Choroid plexus epithelial cell (primary cell): ENCODE measurements around the gene DENND1B.

Experiments
- DNase-seq: peaks from one replicate; pipeline ENCODE4 v3.0.0-alpha.2; 2010; ENCODE audit warnings: low read depth
- H3K4me3 ChIP-seq: 2 replicates; pipeline ENCODE4 v1.5.1; 2011; ENCODE audit warnings: low read depth, mild to moderate bottlenecking, control low read depth, low read length, moderate library complexity
- TF ChIP-seq, protein P1 (sequence below): conservative IDR thresholded peaks from 2 replicates; pipeline ENCODE4 v1.5.1; 2011; ENCODE audit warnings: low read depth, mild to moderate bottlenecking, control low read depth, inconsistent platforms, low read length, moderate library complexity

DENND1B gene

DNA sequence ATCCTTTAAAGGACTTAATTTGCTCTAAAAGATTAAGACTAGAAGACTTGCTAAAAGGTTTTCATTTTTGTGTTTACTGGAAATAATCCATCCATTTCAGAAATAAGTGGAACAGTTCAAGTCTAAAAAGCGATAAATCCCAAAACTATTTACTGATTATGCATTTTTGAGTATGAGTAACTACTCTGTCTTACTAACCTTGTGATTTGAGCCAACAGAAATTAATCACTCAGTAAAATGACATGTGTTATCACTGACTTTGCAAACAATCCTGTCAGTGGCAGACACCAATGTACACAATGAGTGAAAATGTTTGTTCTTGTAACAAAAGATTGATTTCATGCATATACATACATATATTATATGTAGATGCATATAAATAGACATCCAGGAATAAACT, 218.0 kb downstream of the DENND1B start:
- TF ChIP-seq, protein P1, sequence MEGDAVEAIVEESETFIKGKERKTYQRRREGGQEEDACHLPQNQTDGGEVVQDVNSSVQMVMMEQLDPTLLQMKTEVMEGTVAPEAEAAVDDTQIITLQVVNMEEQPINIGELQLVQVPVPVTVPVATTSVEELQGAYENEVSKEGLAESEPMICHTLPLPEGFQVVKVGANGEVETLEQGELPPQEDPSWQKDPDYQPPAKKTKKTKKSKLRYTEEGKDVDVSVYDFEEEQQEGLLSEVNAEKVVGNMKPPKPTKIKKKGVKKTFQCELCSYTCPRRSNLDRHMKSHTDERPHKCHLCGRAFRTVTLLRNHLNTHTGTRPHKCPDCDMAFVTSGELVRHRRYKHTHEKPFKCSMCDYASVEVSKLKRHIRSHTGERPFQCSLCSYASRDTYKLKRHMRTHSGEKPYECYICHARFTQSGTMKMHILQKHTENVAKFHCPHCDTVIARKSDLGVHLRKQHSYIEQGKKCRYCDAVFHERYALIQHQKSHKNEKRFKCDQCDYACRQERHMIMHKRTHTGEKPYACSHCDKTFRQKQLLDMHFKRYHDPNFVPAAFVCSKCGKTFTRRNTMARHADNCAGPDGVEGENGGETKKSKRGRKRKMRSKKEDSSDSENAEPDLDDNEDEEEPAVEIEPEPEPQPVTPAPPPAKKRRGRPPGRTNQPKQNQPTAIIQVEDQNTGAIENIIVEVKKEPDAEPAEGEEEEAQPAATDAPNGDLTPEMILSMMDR = no peak
- H3K4me3 ChIP-seq = peak overlapping the region; percentile 18
- DNase-seq = peak; percentile 36

DNA sequence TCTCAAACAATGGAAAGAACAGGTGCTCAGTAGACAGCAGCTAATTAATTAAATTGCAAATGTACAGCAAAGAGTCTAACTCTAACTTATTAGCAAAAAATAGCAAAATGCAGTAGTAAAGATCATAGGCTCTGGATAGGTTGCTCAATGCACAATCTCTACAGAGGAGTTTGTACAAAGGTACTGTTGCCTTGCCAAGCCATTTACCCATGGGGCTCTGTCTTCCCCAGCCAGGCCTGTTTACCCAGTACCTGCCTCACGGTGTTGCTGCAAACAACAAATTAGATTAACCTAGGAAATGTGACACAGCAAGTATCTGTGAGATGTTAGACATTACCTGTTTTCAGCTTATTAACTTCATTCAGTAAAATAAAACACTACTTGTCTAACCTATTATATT, 222.0 kb downstream of the DENND1B start:
- no peak for DNase-seq
- no peak overlapping the region for H3K4me3 ChIP-seq
- TF ChIP-seq, protein P1 = no peak

DNA sequence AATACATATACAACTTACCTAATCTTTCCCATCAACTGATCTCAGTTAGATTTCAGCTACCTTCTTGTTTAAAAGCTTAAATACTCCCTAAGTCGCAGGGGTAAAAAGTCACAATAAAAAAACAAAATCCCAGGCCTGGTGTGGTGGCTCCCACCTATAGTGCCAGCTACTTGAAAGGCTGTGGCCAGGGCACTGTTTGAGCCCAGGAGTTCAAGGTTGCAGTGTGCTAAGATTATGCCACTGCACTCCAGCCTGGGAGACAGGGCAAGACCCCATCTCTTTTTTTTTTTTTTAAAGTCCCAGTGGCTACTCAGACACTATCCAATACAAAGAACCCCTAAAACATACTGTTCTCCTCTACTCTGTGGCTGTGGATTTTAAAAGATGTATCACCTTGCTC, 228.3 kb downstream of the DENND1B start:
- TF ChIP-seq, protein P1 = no peak
- H3K4me3 ChIP-seq = no peak overlapping the region

DNA sequence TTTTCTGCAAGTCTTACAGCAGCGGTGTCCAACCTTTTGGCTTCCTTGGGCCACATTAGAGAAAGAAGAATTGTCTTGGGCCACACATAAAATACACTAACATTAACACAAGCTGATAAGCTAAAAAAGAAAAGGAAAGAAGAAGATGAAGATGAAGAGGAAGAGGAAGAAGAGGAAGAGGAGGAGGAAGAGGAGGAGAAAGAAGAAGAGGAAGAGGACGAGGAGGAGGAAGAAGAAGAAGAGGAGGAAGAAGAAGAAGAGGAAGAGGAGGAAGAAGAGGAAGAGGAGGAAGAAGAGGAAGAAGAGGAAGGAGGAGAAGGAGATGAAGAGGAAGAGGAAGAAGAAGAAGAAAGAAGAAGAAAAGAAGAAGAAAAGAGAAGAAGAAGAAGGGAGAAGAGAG, 230.7 kb downstream of the DENND1B start:
- no peak for DNase-seq
- no peak overlapping the region for H3K4me3 ChIP-seq
- TF ChIP-seq, protein P1 = no peak

More for the DNA sequence above, 228.3 kb downstream of the DENND1B start:
- no peak for DNase-seq

DNA sequence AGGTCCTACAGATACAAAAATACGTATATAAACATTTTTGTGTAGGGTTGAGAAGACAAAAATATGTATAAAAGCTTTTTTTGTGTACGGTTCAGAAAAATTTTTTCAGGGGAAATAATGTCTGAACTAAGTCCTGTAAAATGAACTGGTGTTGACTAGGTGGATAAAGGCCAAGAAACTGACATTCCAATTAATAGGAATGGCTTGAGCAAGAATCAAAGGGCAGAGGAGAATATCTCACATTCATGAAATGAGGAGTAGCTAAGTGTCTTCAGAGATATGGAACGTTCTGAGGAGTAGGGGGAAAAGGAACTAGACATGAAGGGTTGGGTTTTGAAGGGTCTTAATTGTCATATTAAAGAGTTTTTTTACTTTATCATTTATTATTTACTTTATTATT, 231.2 kb downstream of the DENND1B start:
- DNase-seq = no peak
- TF ChIP-seq, protein P1 = no peak

DNA sequence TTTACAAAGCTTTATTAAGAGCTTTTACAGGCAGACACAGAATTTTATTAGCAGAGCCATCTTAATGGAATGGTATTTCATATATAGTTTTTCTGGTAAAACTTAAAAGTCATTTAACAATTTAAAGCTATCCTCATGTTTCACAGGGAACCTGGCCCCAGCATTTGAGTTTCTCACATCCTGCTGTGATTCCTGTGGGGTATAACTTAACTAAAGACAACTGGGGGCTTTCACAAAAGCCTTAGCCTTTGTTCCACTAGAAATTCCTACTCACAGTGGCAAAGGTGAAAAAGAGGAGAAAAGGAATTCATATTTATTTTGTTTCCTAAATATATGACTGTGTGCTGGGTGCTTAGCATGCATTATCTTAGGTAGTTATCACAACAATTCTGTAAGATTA, 233.9 kb downstream of the DENND1B start:
- no peak overlapping the region for H3K4me3 ChIP-seq
- DNase-seq = no peak
- TF ChIP-seq, protein P1 = no peak

More for the DNA sequence above, 231.2 kb downstream of the DENND1B start:
- no peak overlapping the region for H3K4me3 ChIP-seq

DNA sequence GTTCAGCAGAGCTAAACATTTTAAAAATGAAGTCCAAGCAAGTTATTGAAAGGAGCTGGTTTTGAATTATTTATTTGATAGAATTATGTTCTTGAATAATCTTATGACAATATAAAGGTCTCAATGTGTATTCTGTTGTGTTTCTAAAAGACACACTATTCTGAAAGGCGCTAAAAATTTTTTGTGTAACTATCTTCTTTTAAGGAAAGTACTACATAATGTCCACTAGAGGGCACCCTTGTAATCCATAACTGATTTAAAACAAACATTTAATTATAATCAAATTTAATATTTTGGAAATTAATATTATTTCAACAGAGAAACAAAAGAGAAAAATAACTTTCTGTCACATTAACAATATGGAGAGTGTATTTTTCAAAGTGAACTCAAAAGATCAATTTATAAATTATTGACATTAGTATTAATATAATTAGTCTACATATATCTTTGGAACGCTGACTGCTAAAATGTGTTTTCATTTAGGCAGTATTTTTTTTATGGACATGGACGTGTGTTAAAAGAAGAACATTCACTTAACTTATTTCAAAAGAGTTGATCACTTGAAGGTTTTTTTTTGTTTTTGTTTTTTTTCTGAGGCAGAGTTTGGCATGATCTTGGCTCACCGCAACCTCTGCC, 248.4 kb downstream of the DENND1B start:
- H3K4me3 ChIP-seq = no peak overlapping the region
- DNase-seq = peak; percentile 52
- TF ChIP-seq, protein P1 = peak; percentile 51
